Endothelial cell of hepatic sinusoid (primary cell): ENCODE data around the gene SPAG6.
"Not testable (repeated sequence)": the region's sequence is repeated elsewhere in the genome, so short reads cannot be mapped to it uniquely, and the experiment has no call there.

Experiments used
- in situ Hi-C: cut with HindIII; loops from 2 replicates; pipeline ENCODE4 v1.10.0; 2017; ENCODE audit warnings: low sequenced_read_pairs

SPAG6 gene

GRCh38 chr10:22345301-22346095 is at the start of gene SPAG6:
Gene SPAG6, plus strand, starts transcription at chr10:22345496. Its CDS starts 116 bp downstream, at chr10:22345612.
- in situ Hi-C loops: no loop called here

DNA sequence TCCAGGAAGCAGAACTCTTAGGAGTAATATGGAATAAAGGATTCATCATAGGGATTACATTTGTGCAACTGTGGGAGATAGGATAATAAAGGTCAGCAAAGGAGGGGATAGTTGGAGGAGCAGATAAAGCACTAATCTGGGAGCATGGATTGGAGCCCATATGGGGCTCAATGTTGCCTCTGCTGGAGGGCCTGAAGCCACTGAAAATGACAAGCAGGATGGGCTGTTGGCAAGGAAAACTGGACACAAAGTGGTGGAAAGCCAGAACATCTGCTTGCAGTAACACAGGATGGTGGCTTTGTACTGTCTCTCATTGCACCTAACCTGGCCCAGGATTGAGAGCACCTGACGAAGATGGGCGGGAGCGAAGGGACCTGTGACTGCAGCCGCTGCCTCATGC is 44.1 kb upstream of the SPAG6 start:
- in situ Hi-C loops: no loop called here

- in situ Hi-C loops: no loop called here
These were observed 41.8 kb upstream of the SPAG6 start for GRCh38 chr10:22303461-22303860.

DNA sequence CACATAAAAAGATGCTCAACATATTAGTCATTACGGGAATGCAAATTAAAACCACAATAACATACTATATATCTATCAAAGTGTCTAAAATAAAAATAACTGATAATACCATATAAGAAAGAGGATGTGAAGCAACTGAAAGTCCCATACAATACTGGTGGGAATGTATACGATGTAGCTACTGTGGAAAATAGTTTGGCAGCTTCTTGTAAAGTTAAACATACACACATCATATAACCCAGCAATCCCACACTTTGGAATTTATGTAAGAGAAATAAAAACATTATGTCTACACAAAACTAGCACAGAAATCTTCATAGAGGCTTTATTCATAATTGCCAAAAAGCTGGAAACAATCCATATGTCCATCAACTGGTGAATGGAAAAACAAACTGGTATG is 39.6 kb upstream of the SPAG6 start:
- in situ Hi-C loops: no loop called here

- in situ Hi-C loops: no loop called here
These were observed 36.9 kb upstream of the SPAG6 start for GRCh38 chr10:22308390-22308789.

- in situ Hi-C loops: no loop called here
These were observed 35.9 kb upstream of the SPAG6 start for GRCh38 chr10:22309180-22310000.

GRCh38 chr10:22310012-22310411 is 35.3 kb upstream of the SPAG6 start:
- in situ Hi-C loops: not testable (repeated sequence)

DNA sequence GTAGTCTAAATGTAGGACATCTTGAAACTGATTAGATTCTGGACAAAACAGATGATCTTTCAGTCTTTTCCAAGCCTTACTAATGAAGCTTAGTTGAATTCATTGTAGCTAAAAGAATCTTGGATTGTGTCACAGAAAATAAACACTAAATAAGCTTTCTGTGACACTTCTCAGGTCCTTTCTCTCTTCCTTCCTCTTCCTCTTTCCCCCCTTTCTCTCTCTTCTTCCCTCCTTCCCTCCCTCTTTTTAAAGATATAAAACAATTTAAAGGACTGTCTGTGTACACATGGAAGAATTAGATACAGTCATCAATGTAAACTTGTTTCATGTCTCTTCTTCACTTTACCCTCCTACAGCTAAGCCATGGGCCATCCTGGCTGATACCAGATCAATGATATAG is 34.4 kb upstream of the SPAG6 start:
- in situ Hi-C loops: no loop called here

GRCh38 chr10:22314852-22315251 is 30.4 kb upstream of the SPAG6 start:
- in situ Hi-C loops: no loop called here

- in situ Hi-C loops: no loop called here
These were observed 29.6 kb upstream of the SPAG6 start for GRCh38 chr10:22315455-22316285.

DNA sequence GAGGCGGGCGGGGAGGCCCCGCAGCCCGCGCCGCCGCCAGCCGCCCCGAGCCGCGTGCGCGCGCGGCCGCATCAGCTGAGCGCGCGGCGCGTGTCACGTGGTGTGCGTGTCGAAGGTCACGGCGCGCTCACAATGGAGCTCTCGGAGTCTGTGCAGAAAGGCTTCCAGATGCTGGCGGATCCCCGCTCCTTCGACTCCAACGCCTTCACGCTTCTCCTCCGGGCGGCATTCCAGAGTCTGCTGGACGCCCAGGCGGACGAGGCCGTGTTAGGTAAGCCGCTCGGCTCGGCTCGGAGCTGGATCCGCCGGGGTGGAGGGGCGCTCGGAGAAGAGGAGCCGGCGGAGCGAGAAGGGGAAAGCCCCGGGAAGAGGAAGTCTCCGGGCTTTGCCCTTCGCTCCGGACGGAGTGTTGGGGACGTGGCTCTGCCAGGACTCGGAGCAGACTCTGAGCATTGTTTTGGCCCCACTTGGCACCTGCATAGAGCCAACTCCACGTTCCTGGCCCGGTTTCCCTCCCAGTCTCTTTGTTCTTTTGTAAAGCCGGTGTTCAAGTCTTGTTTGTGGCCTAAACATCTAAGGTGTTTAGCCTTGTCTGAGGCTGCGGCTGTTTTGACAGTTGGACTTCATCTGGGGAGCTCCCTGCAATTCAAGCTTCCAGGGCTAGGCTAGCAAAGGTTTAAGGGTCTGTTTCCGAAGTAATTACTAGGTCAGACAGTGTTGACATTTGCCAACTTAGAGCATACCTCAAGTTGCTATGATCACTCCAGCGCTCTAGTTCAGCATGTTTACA is 28.8 kb upstream of the SPAG6 start, which contains the start of gene COMMD3:
TSS of gene COMMD3 (plus strand) at position 103 of the 790 bp plus-strand sequence. CDS start at position 133, 30 bp downstream.
- in situ Hi-C loops: no loop called here

DNA sequence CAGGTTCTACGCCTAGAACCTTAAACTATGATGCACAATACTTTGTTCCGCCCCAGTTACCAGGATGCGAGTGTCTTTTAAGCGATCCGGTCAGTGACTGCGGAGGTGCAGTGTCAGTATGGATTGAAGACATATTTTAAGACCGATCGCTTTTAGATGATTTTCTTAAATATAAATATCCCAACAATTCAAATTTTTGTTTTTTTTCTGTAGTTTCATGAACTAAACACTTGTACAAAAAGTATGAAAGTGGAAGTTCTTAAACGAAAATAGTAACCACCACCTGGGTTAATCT is 28.3 kb upstream of the SPAG6 start:
- in situ Hi-C loops: no loop called here

DNA sequence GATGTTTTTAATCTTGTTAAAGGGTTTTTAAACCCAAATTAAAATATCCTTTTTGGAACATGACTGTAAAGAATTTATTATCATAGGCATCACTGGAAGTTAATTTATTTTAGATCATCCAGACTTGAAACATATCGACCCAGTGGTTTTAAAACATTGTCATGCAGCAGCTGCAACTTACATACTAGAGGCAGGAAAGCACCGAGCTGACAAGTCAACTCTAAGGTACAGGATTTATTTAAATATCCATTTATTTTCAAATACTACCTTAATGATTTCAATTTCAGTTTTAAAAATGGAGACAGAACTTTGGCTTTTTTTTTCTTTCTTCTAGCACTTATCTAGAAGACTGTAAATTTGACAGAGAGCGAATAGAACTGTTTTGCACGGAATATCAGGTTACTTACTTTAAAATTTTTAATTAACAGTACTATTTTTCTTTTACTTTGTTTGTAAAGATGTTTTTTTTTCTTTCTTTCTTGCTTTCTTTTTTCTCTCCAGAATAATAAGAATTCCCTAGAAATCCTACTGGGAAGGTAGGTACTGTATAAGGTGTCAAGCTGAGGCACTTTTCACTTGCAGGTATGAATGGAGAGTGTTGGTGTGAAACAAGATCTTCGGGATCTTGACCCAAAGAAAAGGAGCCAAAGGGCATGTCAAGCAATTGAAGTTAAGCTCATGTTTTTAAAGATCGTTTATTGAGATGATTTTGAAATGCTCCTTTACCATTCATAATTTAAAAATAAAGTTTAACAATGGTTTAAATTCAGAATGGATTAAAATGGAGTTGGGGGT is 27.3 kb upstream of the SPAG6 start:
- in situ Hi-C loops: no loop called here

DNA sequence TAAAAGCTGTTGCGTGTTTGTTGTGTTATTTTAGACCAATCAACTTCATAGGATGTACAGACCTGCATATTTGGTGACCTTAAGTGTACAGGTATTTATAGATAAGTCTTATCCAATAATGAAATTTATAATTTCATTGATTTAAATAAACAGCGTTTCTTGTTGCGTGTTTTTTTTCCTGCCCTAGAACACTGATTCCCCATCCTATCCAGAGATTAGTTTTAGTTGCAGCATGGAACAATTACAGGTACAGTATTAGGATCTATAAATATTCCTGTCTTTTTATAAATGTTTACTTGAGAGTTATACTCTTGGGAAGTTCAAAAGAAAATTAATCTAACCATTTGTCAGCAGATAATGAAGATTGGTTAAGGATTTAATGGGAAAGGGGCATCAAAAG is 26.5 kb upstream of the SPAG6 start:
- in situ Hi-C loops: no loop called here

- in situ Hi-C loops: no loop called here
These were observed 25.7 kb upstream of the SPAG6 start for GRCh38 chr10:22319547-22319979.

DNA sequence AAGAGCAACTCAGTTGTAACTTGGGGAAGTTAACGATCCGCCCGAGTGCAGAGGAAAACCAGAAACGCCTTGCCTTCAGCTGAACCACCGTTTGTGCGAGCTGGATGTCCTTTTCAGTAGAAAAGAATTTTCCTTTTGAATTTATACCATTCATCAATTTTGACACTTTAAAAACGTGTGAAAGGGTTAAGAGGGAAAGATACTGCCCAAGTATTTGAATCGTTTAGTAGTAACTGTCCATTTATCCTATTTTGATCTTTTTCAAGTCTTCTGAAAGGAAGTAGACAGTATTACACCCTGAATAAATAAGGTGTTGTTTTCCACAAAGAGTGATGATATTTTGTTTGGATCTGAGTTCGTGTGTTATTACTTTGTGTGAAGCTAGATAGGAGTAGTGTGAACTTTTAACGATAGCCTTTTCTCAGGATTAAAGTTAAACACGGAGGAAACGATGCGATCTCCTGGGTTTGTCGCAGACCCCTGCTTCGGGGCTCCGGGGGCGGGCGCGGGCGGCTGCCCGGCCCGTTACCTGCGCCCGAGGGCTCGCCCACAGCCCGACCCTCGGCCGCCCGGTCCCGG is 25.2 kb upstream of the SPAG6 start:
- in situ Hi-C loops: no loop called here

GRCh38 chr10:22320591-22321155 is 24.6 kb upstream of the SPAG6 start, which contains the start of gene BMI1:
Gene BMI1, plus strand, starts transcription at chr10:22321099. Its CDS starts 5,351 bp downstream, at chr10:22326450.
- in situ Hi-C loops: no loop called here

DNA sequence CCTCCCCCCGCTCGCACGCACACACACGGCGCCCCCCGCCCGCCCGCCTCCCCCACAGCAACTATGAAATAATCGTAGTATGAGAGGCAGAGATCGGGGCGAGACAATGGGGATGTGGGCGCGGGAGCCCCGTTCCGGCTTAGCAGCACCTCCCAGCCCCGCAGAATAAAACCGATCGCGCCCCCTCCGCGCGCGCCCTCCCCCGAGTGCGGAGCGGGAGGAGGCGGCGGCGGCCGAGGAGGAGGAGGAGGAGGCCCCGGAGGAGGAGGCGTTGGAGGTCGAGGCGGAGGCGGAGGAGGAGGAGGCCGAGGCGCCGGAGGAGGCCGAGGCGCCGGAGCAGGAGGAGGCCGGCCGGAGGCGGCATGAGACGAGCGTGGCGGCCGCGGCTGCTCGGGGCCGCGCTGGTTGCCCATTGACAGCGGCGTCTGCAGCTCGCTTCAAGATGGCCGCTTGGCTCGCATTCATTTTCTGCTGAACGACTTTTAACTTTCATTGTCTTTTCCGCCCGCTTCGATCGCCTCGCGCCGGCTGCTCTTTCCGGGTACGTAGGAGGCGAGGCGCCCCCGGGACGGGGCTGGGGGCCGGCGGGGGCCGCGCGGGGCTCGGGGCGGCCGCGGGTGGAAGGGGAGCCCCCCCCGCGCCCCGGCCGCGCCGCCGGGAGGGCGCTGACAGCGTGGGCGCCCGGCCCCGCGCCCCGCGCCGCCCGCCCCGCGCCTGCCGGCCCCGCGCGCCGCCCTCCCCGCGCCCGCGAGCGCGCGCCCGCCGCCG is 24.0 kb upstream of the SPAG6 start:
- in situ Hi-C loops: no loop called here
